Epithelial cell of proximal tubule (primary cell): ENCODE measurements around the gene CCDC63. TPM values are rescaled to one million over a fixed set of nuclear protein-coding genes. Genes with fewer than 3 reads are reported as not detected.

Experiments used
- DNase-seq: peaks from one replicate; pipeline ENCODE4 v3.0.0-alpha.2; 2011; ENCODE audit warnings: low read depth
- H3K4me3 ChIP-seq: 2 replicates; pipeline ENCODE4 v1.5.1; 2011; ENCODE audit warnings: low read depth, mild to moderate bottlenecking, low read length
- CTCF ChIP-seq: conservative IDR thresholded peaks from 2 replicates; pipeline ENCODE4 v1.5.1; 2012; ENCODE audit warnings: low read depth, mild to moderate bottlenecking, low read length
- total RNA-seq: library from RNA; depleted of rRNA; stranded (reverse); fragments of >200 nt; gene quantifications from 2 replicates; pipeline ENCODE4 v1.2.3, GENCODE V29; 2015

CCDC63 gene
- total RNA-seq, 1 donor from 2014 or later: not detected

GRCh38 chr12:110923692-110924334 is 77.0 kb downstream of the CCDC63 start:
- DNase-seq: no peak
- no peak for TF ChIP-seq CTCF
- no peak overlapping the region for H3K4me3 ChIP-seq

GRCh38 chr12:110927546-110927945 is 80.8 kb downstream of the CCDC63 start:
- no peak for TF ChIP-seq CTCF
- no peak for DNase-seq
- H3K4me3 ChIP-seq: no peak overlapping the region

DNA sequence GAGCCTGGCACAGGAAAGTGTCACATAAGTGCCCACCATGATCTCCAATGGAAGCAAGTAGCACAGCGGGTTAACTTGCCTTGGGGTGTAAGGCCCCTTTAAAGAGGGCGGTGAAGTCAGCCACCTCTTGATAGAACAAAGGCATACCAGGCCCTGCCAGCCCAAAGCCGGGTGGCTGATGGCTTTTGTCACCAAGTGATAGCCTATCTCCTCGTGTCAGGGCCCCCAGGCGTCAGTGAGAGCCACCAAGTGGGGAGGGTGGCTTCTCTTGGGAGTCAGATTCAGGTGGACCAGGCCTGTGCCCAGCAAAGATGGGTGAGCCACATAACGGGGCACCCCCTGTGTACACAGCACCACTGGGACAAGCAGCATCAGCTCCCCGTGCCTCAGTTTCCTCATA is 81.9 kb downstream of the CCDC63 start:
- H3K4me3 ChIP-seq: no peak overlapping the region
- DNase-seq: no peak
- TF ChIP-seq CTCF: no peak

DNA sequence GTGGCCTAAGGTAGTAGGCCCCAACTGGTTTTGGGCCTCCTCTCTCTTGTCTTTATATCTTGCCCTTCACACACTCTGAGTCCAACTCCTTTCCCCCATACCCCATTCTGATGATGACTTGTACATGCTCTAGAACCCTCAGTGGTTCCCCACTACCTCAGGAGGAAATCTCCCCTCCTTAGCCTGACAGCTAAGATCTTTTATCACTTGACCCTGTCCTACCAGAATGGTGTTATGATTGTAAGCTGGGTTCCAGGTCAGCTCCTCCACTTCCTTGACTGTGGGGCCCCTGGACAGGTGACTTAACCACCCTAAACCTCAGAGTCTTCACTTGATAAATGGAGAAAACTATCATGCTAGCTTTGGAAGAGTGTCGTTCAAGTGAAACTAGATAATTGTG is 83.0 kb downstream of the CCDC63 start:
- TF ChIP-seq CTCF: no peak
- DNase-seq: no peak
- H3K4me3 ChIP-seq: no peak overlapping the region

GRCh38 chr12:110930348-110931314 is 83.8 kb downstream of the CCDC63 start:
- no peak overlapping the region for H3K4me3 ChIP-seq
- DNase-seq: no peak
- no peak for TF ChIP-seq CTCF

DNA sequence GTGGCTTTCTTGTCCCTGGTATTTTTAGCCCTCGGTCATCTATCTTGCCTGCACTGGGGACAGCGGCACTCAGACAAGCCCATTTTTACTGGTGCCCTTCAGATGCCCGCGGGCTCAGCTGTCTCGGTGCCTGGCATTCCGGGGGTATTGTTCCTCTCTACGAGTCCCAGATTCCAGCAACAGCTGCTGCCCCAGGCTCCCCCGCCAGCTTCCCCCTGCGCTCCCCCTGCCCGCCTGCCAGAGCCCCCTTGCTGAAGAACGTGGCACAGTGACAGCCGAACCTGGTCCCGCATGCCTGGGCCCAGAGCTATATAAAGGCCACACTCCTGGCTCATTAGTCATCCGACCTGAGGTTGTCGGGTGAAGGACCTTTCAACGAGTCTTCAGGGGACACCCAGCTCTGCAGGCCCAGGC is 84.5 kb downstream of the CCDC63 start:
- no peak for DNase-seq
- no peak for TF ChIP-seq CTCF
- H3K4me3 ChIP-seq: no peak overlapping the region
